MM.1S (cell line): ENCODE data around the gene RAPGEF4.

Experiments
- CTCF ChIP-seq: fragments of 300-600 bp; sonication (generic); IDR thresholded peaks from 2 replicates; pipeline ENCODE4 v1.5.1; 2016; ENCODE audit warnings: antibody characterized with exemption, low read length, mixed read lengths
- EZH2 ChIP-seq: fragments of 300-600 bp; sonication (generic); optimal IDR thresholded peaks from 2 replicates; pipeline ENCODE3; 2017; ENCODE audit warnings: low read depth, mild to moderate bottlenecking, antibody characterized with exemption, low read length, mixed read lengths

- no peak for TF ChIP-seq CTCF
- TF ChIP-seq EZH2 = no peak
Observed at GRCh38 chr2:173043897-173044519, 308.4 kb downstream of the RAPGEF4 start.
